Gastroesophageal sphincter (tissue), 3 donors: ENCODE data around the gene PI4KA.

Experiments
- CTCF ChIP-seq, 4 experiments: fragments of 200-600 bp in 2 of 4; fragments of 450-650 bp in 2 of 4; sonication (generic) in 1 of 4; IDR thresholded peaks; one replicate each; pipeline ENCODE4 v1.5.1; 2017 to 2019; ENCODE audit warnings: antibody characterized with exemption in 4 of 4, mild to moderate bottlenecking in 2 of 4, moderate library complexity in 2 of 4
- EP300 ChIP-seq: sonication (generic); formaldehyde crosslinking; IDR thresholded peaks from one replicate; pipeline ENCODE4 v1.6.1; 2017; ENCODE audit warnings: antibody characterized with exemption, mild to moderate bottlenecking
- POLR2A ChIP-seq, 2 donors: fragments of 450-650 bp; IDR thresholded peaks; one replicate each; pipeline ENCODE4 v1.6.1; 2017; ENCODE audit warnings: antibody characterized with exemption in 2 of 2, mild to moderate bottlenecking in 2 of 2, moderate library complexity in 1 of 2
- POLR2AphosphoS5 ChIP-seq: sonication (generic); formaldehyde crosslinking; IDR thresholded peaks from one replicate; pipeline ENCODE4 v1.6.1; 2017; ENCODE audit warnings: antibody characterized with exemption

DNA sequence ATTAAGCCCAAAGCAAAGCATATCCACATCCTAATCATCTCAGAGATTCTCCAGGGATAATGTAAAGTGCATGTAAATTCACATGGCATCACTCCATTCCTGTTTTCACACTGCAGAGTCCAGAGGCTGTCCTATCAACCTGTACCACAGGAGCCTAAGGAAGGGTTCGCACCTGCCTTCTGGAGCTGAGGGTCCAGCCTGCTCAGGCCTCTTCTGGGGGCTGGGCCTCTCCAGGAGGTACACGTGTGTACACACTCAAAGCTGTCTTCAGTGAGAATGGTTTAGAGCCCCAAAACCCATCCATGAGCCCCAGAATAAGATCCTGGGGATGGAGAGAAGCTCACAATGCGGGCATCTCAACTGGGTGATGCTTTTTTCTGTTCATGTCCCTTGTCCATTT is 23.9 kb downstream of the PI4KA start:
- TF ChIP-seq POLR2AphosphoS5 (no peak), POLR2A (IDR thresholded peaks at IDR 0.05) (no peak), CTCF (IDR thresholded peaks at IDR 0.05) (no peak), EP300 (no peak)
